GM20000 (cell line): ENCODE measurements around the gene MUC16.
"Not testable (repeated sequence)": the region's sequence is repeated elsewhere in the genome, so short reads cannot be mapped to it uniquely, and the experiment has no call there.

ENCODE experiments used
- DNase-seq: peaks from one replicate; pipeline ENCODE4 v3.0.0; 2012; ENCODE audit warnings: low spot score
- TF ChIP-seq, protein P1 (sequence below): IDR thresholded peaks from 2 replicates; pipeline ENCODE4 v1.5.1; 2012; ENCODE audit warnings: mild to moderate bottlenecking, control low read depth; ENCODE audit errors: extremely low read depth, missing control alignments

MUC16 gene

DNA sequence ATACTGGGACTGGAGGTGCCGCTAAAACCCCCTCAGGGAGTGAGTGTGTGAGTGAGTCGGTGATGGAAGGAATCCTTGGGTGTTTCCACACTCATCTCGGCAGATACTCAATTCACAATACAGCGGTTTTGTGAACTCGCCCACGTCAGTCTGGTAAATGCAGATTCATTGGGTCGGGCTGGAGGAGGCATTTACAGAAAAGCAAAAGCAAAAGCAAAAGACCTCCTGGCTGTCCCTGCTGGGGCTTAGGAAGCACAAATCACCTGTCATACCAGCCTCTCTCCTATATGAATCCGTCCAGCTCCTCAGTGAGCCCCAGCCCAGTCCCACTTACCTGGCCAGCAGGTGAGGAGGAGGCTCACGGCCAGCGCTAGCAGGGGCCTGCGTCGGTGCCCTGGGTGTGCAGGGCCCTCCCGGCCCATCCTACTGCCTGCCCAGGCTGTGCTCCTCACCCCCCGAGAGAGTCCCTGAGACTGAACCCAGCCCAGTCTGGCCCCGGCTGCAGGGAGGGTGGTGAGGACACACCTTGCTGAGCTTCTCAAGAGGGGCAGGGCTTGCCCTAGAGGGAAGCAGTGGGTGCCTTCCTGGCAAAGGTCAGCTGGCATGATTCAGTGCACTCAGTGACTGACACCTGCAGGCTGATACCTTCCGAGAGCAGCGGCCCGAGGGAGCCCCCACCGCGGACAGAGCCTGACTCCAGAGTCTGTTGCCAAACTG lies at the start of gene MUC16:
MUC16 (minus strand) TSS at position 475 of the 717 bp plus-strand sequence.
- DNase-seq = no peak
- TF ChIP-seq, protein P1, sequence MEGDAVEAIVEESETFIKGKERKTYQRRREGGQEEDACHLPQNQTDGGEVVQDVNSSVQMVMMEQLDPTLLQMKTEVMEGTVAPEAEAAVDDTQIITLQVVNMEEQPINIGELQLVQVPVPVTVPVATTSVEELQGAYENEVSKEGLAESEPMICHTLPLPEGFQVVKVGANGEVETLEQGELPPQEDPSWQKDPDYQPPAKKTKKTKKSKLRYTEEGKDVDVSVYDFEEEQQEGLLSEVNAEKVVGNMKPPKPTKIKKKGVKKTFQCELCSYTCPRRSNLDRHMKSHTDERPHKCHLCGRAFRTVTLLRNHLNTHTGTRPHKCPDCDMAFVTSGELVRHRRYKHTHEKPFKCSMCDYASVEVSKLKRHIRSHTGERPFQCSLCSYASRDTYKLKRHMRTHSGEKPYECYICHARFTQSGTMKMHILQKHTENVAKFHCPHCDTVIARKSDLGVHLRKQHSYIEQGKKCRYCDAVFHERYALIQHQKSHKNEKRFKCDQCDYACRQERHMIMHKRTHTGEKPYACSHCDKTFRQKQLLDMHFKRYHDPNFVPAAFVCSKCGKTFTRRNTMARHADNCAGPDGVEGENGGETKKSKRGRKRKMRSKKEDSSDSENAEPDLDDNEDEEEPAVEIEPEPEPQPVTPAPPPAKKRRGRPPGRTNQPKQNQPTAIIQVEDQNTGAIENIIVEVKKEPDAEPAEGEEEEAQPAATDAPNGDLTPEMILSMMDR = no peak

- TF ChIP-seq, protein P1 = no peak
- DNase-seq = no peak
Observed at GRCh38 chr19:9058905-9059667, 48.9 kb upstream of the MUC16 start.

DNA sequence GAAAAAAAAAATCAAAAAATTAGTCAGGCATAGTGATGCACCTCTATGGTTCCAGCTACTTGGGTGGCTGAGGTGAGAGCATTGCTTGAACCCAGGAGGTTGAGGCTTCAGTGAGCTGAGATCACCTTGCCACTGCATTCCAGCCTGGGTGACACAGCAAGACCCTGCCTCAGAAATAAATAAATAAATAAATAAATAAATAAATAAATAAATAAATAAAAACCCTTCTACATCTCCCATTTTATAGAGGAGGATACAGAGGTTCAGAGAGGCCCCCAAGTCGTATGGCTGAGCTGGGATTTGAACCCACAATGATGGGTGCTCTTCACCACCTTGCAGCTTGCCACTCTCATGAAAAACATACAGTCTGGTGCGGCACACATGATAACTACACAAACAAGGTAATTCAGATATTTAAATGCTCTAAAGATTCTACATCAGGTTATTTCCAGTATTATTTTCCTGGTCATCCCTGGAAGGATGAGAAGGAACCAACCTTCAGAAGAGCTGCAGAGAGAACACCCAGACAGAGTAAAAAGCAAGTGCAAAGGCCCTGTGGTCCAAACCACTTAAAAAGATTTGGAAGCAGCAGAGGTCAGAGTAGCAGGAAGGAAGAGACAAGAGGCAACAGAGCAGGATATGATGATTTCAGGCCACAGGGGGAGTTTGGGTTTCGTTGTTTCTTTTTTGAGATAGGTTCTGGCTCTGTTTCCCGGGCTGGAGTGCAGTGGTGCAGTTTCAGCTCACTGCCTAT lies 47.5 kb upstream of the MUC16 start:
- no peak for DNase-seq
- TF ChIP-seq, protein P1 = no peak

DNA sequence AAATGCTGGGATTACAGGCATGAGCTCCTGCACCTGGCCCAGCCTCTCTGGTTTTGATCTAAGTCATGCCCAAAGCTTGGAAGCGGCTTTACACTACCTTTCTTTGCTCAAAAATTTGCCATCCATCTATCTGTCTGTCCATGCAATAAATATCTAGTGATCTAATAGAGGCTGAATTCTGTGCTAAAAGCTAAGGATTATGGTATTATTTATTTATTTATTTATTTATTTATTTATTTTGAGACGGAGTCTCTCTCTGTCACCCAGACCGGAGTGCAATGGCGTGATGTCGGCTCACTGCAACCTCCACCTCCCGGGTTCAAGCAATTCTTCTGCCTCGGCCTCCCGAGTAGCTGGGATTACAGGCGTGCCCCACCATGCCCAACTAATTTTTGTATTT lies 45.9 kb upstream of the MUC16 start:
- DNase-seq = not testable (repeated sequence)

DNA sequence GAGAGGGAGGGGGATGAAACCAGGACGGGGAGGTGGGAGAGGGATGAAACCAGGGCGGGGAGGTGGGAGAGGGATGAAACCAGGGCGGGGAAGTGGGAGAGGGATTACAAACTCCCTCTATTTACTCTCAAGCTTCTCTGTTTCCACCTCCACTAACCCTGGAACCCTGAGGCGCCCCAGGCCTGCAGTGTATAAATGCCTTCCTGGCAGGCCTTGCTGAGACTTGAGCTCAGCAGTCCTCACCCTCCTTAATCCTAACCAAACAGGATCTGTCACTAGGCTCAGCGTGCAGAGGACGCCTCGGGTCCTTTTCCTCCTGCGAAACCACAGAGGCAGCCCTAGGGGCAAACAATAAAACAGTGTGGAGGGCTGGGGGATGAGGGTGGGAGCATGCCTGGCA lies 44.6 kb upstream of the MUC16 start:
- DNase-seq = no peak
- TF ChIP-seq, protein P1 = no peak

- no peak for DNase-seq
- TF ChIP-seq, protein P1 = no peak
Observed at GRCh38 chr19:9054207-9054606, 44.0 kb upstream of the MUC16 start.

DNA sequence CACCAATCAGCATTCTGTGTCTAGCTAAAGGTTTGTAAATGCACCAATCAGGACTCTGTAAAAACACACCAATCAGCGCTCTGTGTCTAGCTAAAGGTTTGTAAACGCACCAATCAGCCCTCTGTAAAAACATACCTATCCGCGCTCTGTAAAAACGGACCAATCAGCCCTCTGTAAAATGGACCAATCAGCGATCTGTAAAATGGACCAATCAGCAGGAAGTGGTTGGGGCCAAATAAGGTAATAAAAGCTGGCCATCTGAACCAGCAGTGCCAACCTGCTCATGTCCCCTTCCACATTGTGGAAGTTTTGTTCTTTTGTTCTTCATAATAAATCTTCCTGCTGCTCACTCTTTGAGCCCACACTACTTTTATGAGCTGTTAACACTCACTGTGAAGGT lies 43.5 kb upstream of the MUC16 start:
- not testable (repeated sequence) for DNase-seq

GRCh38 chr19:9052894-9053293 lies 42.7 kb upstream of the MUC16 start:
- TF ChIP-seq, protein P1 = no peak
- no peak for DNase-seq
